ENCODE measurements around the gene ANGEL2.

DNA sequence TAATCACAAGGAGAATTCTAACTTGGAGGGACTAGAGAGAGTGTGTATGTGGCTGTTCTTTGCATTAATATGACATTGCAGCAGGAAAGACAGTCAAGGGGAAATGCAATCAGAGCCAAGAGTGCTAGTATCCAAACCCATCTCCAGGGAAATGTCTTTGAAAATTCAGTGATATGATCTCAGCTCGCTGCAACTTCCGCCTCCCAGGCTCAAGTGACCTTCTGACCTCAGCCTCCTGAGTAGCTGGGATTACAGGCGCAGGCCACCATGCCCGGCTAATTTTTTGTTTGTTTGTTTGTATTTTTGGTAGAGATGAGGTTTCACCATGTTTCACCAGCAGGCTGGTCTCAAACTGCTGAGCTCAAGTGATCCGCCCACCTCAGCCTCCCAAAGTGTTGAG lies 49.1 kb downstream of the ANGEL2 start:
- no peak for TF ChIP-seq POLR2A (IDR thresholded peaks at IDR 0.05)
- TF ChIP-seq, protein P1, sequence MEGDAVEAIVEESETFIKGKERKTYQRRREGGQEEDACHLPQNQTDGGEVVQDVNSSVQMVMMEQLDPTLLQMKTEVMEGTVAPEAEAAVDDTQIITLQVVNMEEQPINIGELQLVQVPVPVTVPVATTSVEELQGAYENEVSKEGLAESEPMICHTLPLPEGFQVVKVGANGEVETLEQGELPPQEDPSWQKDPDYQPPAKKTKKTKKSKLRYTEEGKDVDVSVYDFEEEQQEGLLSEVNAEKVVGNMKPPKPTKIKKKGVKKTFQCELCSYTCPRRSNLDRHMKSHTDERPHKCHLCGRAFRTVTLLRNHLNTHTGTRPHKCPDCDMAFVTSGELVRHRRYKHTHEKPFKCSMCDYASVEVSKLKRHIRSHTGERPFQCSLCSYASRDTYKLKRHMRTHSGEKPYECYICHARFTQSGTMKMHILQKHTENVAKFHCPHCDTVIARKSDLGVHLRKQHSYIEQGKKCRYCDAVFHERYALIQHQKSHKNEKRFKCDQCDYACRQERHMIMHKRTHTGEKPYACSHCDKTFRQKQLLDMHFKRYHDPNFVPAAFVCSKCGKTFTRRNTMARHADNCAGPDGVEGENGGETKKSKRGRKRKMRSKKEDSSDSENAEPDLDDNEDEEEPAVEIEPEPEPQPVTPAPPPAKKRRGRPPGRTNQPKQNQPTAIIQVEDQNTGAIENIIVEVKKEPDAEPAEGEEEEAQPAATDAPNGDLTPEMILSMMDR (IDR thresholded peaks at IDR 0.05) = no peak

Measured in heart left ventricle (tissue), 13 donors.